ENCODE data around the gene TENM4.
"Not testable (repeated sequence)": the region's sequence is repeated elsewhere in the genome, so short reads cannot be mapped to it uniquely, and the experiment has no call there.

The TENM4 gene

DNA sequence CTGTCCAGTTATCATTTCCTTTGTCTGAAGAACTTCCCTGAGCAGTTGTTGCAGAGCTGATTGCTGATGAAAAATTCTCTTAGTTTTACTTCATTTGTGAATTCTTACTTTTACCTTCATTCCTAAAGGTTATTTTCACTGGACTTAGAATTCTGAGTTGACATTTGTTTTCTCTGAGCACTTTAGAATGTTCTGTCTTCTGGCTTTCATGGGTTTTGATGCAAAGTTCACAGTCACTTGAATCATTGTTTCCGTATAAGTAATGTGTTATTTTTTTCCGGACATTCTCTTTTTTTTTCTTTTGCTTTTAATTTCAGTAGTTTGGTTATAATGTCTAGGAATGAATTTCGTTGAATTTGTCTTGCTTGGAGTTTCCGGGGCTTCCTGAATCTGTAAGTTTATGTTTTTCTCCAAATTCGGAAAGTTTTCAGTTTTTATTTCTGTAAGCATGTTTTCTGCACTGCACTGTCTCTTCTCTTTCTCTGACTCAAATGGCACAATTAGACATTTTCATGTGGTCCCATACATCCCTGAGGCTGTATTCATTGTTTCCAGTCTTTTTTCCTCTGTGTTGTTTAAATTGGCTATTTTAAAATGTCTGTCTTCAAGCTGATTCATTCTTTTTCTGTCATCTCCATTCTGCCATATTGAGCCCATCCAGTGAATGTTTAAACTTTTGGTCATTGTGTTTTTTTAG, 797.7 kb downstream of the TENM4 start:
- DNase-seq (ENCODE audit: low spot score): no peak

GRCh38 chr11:78641541-78641940, 799.3 kb downstream of the TENM4 start:
- no peak for DNase-seq (ENCODE audit: low spot score)

DNA sequence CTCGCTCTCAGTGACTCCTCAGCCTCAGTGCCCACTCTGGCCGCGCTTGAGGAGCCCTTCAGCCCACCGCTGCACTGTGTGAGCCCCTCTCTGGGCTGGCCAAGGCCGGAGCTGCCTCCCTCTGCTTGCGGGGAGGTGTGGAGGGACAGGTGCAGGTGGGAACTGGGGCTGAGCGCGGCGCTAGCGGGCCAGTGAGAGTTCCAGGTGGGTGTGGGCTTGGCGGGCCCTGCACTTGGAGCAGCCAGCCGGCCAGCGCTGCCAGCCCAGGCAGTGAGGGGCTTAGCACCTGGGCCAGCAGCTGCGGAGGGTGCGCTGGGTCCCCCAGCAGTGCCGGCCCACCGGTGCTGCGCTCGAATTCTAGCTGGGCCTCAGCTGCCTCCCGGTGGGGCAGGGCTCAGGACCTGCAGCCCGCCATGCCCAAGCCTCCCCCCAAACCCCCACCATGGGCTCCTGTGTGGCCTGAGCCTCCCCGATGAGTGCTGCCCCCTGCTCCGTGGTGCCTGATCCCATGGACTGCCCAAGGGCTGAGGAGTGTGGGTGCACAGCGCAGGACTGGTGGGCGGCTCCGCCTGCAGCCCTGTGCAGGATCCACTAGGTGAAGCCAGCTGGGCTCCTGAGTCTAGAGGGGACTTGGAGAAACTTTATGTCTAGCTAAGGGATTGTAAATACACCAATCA, 802.0 kb downstream of the TENM4 start:
- DNase-seq (ENCODE audit: low spot score): no peak

DNA sequence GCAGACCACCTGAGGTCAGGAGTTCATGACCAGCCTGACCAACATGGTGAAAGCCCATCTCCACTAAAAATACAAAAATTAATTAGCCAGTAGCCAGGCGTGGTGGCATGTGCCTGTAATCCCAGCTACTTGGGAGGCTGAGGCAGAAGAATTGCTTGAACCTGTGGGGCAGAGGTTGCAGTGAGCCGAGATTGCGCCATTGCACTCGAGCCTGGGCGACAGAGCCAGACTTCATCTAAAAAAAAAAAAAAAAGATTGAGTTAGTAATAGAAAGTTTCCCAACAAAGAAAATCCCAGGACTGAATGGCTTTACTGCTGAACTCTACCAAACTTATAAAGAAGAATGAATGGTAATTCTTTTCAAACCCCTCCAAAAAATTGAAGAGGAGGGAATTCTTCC, 803.3 kb downstream of the TENM4 start:
- not testable (repeated sequence) for DNase-seq (ENCODE audit: low spot score)

- DNase-seq (ENCODE audit: low spot score): no peak
These were observed 804.9 kb downstream of the TENM4 start for GRCh38 chr11:78635814-78636506.

GRCh38 chr11:78633516-78634310, 807.1 kb downstream of the TENM4 start:
- DNase-seq (ENCODE audit: low spot score): no peak

- DNase-seq (ENCODE audit: low spot score): no peak
These were observed 810.1 kb downstream of the TENM4 start for GRCh38 chr11:78630561-78631303.

DNA sequence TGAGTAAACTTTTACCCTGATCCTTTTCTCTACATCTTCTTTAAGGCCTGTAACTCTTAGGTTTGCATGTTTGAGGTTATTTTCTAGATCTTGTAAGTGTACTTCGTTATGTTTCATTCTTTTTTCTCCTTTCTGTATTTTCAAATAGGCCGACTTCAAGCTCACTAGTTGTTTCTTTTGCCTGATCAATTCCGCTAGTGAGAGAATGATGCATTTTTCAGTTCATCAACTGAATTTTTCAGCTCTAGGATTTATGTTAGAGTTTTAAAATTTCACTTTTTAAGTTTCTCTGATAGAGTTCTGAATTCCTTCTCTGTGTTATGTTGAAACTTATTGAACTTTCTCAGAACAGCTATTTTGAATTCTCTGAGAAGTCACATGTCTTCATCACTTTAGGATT, 810.7 kb downstream of the TENM4 start:
- no peak for DNase-seq (ENCODE audit: low spot score)

- DNase-seq (ENCODE audit: low spot score): no peak
These were observed 818.2 kb downstream of the TENM4 start for GRCh38 chr11:78622666-78623065.

GRCh38 chr11:78620159-78620558, 820.7 kb downstream of the TENM4 start:
- no peak for DNase-seq (ENCODE audit: low spot score)

- DNase-seq (ENCODE audit: low spot score): no peak
These were observed 825.1 kb downstream of the TENM4 start for GRCh38 chr11:78615724-78616123.

DNA sequence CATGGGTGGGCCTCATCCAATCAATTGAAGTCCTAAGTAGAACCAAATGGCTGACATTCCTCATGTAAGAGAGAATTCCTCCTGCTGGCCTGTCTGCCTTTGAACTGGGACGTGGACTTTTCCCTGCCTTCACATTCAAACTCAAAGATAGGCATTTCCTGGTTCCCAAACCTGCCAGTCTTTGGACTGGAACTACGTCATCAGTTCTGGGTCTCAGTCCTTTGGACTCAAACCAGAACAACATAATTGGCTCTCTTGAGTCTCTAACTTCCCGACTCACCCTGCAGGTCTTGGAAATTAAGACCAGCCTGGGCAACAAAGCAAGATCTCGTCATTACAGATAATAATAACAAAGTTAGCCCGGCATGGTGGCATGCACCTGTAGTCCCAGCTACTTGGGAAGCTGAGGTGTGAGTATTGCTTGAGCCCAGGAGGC, 827.4 kb downstream of the TENM4 start:
- no peak for DNase-seq (ENCODE audit: low spot score)

DNA sequence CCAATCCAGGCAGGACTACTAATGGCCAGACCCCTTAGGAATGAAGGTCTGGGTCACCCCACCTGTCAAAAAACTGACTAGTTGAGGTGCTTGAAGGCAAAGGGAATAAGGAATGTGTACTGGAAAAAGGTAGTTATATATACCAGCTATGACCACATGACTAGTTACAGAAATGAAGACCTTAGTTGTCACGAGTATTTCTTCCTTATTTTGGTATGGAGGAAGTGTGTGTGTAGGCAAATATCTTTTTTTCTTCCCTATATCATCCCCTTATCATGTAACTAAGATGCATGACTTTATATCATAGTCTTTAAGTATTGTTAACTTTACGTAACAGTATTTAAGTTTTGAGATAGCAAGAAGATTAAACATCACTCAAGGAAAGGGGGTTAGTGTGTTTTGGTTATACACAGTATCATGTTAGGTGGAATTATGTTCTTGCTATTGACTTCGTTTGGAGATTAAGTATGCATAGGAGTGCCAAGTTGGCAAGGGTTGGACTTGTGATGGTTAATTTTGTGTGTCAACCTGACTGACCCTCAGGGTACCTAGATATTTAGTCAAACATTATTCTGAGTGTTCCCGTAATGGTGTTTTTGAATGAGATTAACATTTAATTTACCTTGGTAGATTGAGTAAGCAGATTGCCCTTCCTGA, 828.0 kb downstream of the TENM4 start:
- no peak for DNase-seq (ENCODE audit: low spot score)

DNA sequence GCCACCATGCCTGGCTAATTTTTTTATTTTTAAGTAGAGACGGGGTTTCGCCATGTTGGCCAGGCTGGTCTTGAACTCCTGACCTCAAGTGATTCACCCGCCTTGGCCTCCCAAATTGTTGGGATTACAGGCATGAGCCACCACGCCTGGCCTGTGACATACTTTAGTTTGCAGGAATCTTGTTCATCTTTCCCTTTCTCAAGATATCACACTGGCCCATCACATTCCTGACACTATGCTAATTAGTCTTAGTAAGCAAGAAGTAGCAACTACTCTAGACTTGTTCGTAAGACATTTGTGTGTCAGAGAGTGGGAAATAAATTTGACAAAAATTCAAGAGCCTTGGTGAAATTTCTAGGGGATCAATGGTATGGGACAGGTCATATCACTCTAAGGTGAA, 831.5 kb downstream of the TENM4 start:
- DNase-seq (ENCODE audit: low spot score): not testable (repeated sequence)

- DNase-seq (ENCODE audit: low spot score): no peak
These were observed 833.1 kb downstream of the TENM4 start for GRCh38 chr11:78607696-78608095.

GRCh38 chr11:78606667-78607066, 834.2 kb downstream of the TENM4 start:
- no peak for DNase-seq (ENCODE audit: low spot score)

DNA sequence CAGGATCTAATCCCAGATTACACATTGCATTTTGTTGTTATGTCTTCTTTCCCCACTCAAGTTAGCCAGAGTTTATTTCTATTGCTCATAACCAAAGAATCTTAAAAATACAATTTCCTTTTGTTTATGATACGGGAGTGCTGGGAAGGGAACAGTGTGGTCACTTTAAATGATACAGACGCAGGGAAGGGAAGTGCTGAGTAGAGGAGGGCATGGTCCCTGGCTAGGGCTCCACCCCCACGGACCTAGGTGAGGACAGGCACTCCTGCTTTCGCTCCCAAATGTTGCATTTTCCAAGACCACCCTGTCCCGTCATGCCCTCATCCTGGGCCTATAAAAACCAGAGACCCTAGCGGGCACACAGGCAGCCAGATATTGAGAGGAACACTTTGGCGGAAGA, 835.5 kb downstream of the TENM4 start:
- DNase-seq (ENCODE audit: low spot score): no peak

DNA sequence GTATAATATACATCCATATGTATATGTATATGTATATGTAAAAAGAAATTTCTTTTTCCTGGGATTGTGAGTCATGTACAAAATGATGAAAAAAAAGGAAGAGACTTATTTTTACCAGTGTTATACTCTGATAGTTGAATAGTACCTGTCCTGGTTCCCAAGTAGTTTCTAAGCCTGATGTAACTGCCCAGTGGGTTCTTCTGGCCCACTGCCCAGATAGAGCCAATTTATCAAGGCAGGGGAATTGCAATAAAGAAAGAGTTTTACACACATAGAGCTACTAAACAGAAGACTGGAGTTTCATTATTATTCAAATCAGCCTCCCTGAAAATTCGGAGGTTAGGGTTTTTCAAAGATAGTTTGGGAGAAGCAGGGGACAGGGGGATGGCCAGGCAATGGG, 837.0 kb downstream of the TENM4 start:
- no peak for DNase-seq (ENCODE audit: low spot score)
